ENCODE data around the gene TMEM79. TPM values are rescaled to one million over a fixed set of nuclear protein-coding genes. Genes with fewer than 3 reads are reported as not detected.

TMEM79 gene
- polyA plus RNA-seq, 1 of the 3 experiments (the other 2 are of a cell fraction) = 4.5 TPM

DNA sequence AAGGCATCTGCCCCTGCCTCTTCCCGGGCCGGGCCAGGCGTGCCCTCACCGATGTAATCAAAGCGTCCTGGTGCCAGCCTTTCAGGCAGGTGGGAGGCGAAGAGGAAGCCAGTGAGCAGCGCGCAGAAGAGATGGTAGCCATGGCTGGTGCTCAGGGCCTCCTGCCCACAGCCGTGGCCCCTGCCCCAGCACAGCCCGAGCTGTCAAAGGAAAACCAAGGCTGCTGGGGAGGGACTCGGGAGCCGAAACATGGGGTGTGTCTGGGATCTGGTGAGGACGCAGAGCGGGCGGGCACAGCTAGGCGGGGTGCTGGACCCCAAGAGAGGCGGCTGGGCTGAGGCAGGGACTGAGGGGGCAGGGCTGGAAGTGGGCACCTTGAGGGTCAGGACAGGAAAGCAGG lies 39.4 kb upstream of the TMEM79 start:
- DNase-seq = no peak
- Histone ChIP-seq H3K9me3 (no peaks in the 10 kb centered on the region), H3F3A (replicated peaks; ENCODE audit: insufficient read depth) (peaks cover 4% of the 10 kb centered on the region), H3K79me2 (ENCODE audit: insufficient read depth) (no peaks in the 10 kb centered on the region), H3K4me2 (no peak overlapping the region), H3K27me3 (ENCODE audit: insufficient read depth) (no peaks in the 10 kb centered on the region), H3K4me3 (ENCODE audit: low read depth in 2 of 2, low read length in 1 of 2) (no peak overlapping the region), H3K27ac (ENCODE audit: low read depth in 2 of 2, low read length in 1 of 2) (peak overlapping the region in 1 of 2 experiments; percentile 62; a peak in 2 of 4 replicates), H3K4me1 (ENCODE audit: control insufficient read depth in 1 of 2, insufficient read depth in 2 of 2, low read depth in 1 of 2, low read length in 1 of 2) (peaks cover 7 to 48% of the 10 kb centered on the region in 2 experiments; a peak in 2 of 4 replicates), H3K36me3 (replicated peaks in 1 of 2; ENCODE audit: control insufficient read depth in 1 of 2, insufficient read depth in 2 of 2, low read length in 1 of 2) (peaks cover 5 to 16% of the 10 kb centered on the region in 2 experiments), H3K9ac (no peak overlapping the region), H4K20me1 (ENCODE audit: insufficient read depth) (no peaks in the 10 kb centered on the region), H3K9me2 (no peaks in the 10 kb centered on the region), H2AFZ (ENCODE audit: low read depth) (no peak overlapping the region)
- CTCF ChIA-PET = interaction anchor here (0.7 to 3.2 kb wide), 6 partner anchors 13 to 148 kb away, joined by 3 to 14 read pairs (median 4); no protein-coding TSS in a partner anchor
- TF ChIP-seq POLR2AphosphoS5 (IDR thresholded peaks at IDR 0.05; ENCODE audit: low read depth, low read length) = no peak
- no peak for TF ChIP-seq RAD21 (IDR thresholded peaks at IDR 0.05; ENCODE audit: low read length)
- no peak for TF ChIP-seq GABPA (IDR thresholded peaks at IDR 0.05; ENCODE audit: low read depth)
- TF ChIP-seq EZH2phosphoT487 (IDR thresholded peaks at IDR 0.05; ENCODE audit: borderline replicate concordance, low read depth) = no peak
- TF ChIP-seq ZBTB33 (IDR thresholded peaks at IDR 0.05; ENCODE audit: borderline replicate concordance, low read depth) = no peak
- TF ChIP-seq TEAD4 (IDR thresholded peaks at IDR 0.05; ENCODE audit: borderline replicate concordance, insufficient read depth) = no peak
- no peak for TF ChIP-seq USF2 (IDR thresholded peaks at IDR 0.05; ENCODE audit: borderline replicate concordance, low read depth, low read length)
- TF ChIP-seq NRF1 (IDR thresholded peaks at IDR 0.05; ENCODE audit: low read depth, low read length) = no peak
- no peak for TF ChIP-seq TCF12 (IDR thresholded peaks at IDR 0.05)
- no peak for TF ChIP-seq FOSL2 (IDR thresholded peaks at IDR 0.05; ENCODE audit: borderline replicate concordance, low read depth)
- POLR2A ChIA-PET = interaction anchor here (0.9 to 1.8 kb wide), 3 partner anchors 13 to 32 kb away, joined by 3 to 4 read pairs (median 4); partner anchors contain the start of gene PMF1
- 93% methylated on average over 16 of the region's 17 CpGs for WGBS (ENCODE audit: low lambda C conversion rate)

- Histone ChIP-seq H3K79me2 (ENCODE audit: insufficient read depth) (no peaks in the 10 kb centered on the region), H3K9me3 (no peaks in the 10 kb centered on the region), H3K9me2 (no peaks in the 10 kb centered on the region), H3K9ac (no peak overlapping the region), H3K4me1 (ENCODE audit: control insufficient read depth in 1 of 2, insufficient read depth in 2 of 2, low read depth in 1 of 2, low read length in 1 of 2) (peaks cover 7 to 57% of the 10 kb centered on the region in 2 experiments; a peak in 2 of 4 replicates), H2AFZ (ENCODE audit: low read depth) (no peak overlapping the region), H4K20me1 (ENCODE audit: insufficient read depth) (no peaks in the 10 kb centered on the region), H3K27ac (ENCODE audit: low read depth in 2 of 2, low read length in 1 of 2) (peak overlapping the region in 1 of 2 experiments; percentile 62; a peak in 1 of 4 replicates), H3K27me3 (ENCODE audit: insufficient read depth) (no peaks in the 10 kb centered on the region), H3K36me3 (replicated peaks in 1 of 2; ENCODE audit: control insufficient read depth in 1 of 2, insufficient read depth in 2 of 2, low read length in 1 of 2) (peaks cover 5 to 26% of the 10 kb centered on the region in 2 experiments), H3K4me3 (ENCODE audit: low read depth in 2 of 2, low read length in 1 of 2) (no peak overlapping the region), H3K4me2 (no peak overlapping the region), H3F3A (replicated peaks; ENCODE audit: insufficient read depth) (peaks cover 4% of the 10 kb centered on the region)
- ChIA-PET CTCF (interaction anchor here (1.4 to 4.0 kb wide), 6 partner anchors 11 to 149 kb away, joined by 4 to 26 read pairs (median 8); no protein-coding TSS in a partner anchor), POLR2A (interaction anchor here (1.0 to 1.8 kb wide), 2 partner anchors 14 to 33 kb away, joined by 3 to 4 read pairs; partner anchors contain the start of gene PMF1)
- 94% methylated on average over 34 of the region's 69 CpGs for WGBS (ENCODE audit: low lambda C conversion rate)
- DNase-seq = peak; percentile 42
- TF ChIP-seq, protein P1, sequence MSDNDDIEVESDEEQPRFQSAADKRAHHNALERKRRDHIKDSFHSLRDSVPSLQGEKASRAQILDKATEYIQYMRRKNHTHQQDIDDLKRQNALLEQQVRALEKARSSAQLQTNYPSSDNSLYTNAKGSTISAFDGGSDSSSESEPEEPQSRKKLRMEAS (IDR thresholded peaks at IDR 0.05; ENCODE audit: low read depth) = no peak
- TF ChIP-seq TAF1 (IDR thresholded peaks at IDR 0.05; ENCODE audit: borderline replicate concordance, low read depth, low read length) (no peak), SMC3 (IDR thresholded peaks at IDR 0.05; ENCODE audit: low read depth, low read length) (no peak), MEF2A (IDR thresholded peaks at IDR 0.05; ENCODE audit: borderline replicate concordance, low read depth) (no peak), FOXJ3 (CRISPR knock-in tag; IDR thresholded peaks at IDR 0.05) (no peak), CHD2 (IDR thresholded peaks at IDR 0.05; ENCODE audit: low read length, partially characterized antibody) (no peak), RCOR1 (IDR thresholded peaks at IDR 0.05; ENCODE audit: low read length) (no peak), REST (IDR thresholded peaks at IDR 0.05; ENCODE audit: low read depth, low read length) (no peak)
These were observed 38.5 kb upstream of the TMEM79 start for GRCh38 chr1:156245451-156246232.
